Heart right ventricle (tissue), 16 donors: ENCODE data around the gene ANO2. TPM values are rescaled to one million over a fixed set of nuclear protein-coding genes. Genes with fewer than 3 reads are reported as not detected.
A peak's percentile ranks its signal among the peaks of the same experiment; 100 is the strongest.

Experiments
- ATAC-seq, 8 donors: fragments of 200-7000 bp; cut with Tn5 transposase; one replicate each; pipeline ENCODE4 v1.9.1; 2020; ENCODE audit warnings: mild to moderate bottlenecking in 8 of 8, moderate library complexity in 8 of 8, moderate number of reproducible peaks in 1 of 8
- DNase-seq, 2 donors: peaks; one replicate each; pipeline ENCODE4 v3.0.0-alpha.2; 2020
- H3K27ac ChIP-seq, 10 donors: fragments of 200-600 bp; sonication (generic) in 2 of 10; one replicate each; pipeline versions ENCODE4 v1.5.0 to v1.8.0; 2020 to 2022; ENCODE audit warnings: mild to moderate bottlenecking in 3 of 10
- H3K27me3 ChIP-seq, 7 donors: fragments of 200-600 bp; one replicate each; pipeline ENCODE4 v1.8.0; 2021 to 2022; ENCODE audit warnings: mild to moderate bottlenecking in 2 of 7
- H3K36me3 ChIP-seq, 9 donors: fragments of 200-600 bp; sonication (generic) in 1 of 9; one replicate each; pipeline versions ENCODE4 v1.5.0 to v1.8.0; 2020 to 2022; ENCODE audit warnings: mild to moderate bottlenecking in 2 of 9
- H3K4me1 ChIP-seq, 9 donors: fragments of 200-600 bp; sonication (generic) in 1 of 9; one replicate each; pipeline versions ENCODE4 v1.5.0 to v1.8.0; 2020 to 2022; ENCODE audit warnings: mild to moderate bottlenecking in 4 of 9
- H3K4me3 ChIP-seq, 10 donors: fragments of 200-600 bp; sonication (generic) in 2 of 10; one replicate each; pipeline versions ENCODE4 v1.5.0 to v1.8.0; 2020 to 2022; ENCODE audit warnings: mild to moderate bottlenecking in 7 of 10, moderate library complexity in 2 of 10
- H3K9me3 ChIP-seq, 11 donors: fragments of 200-600 bp in 10 of 11; sonication (generic) in 2 of 11; one replicate each; pipeline versions ENCODE4 v1.5.0 to v1.8.0; 2013 to 2022; ENCODE audit warnings: mild to moderate bottlenecking in 2 of 11, control low read depth in 1 of 11, moderate library complexity in 1 of 11
- CTCF ChIP-seq, 9 donors: fragments of 200-600 bp; sonication (generic) in 2 of 9; IDR thresholded peaks; one replicate each; pipeline versions ENCODE4 v1.5.0 to v1.8.0; 2021 to 2022; ENCODE audit warnings: antibody characterized with exemption in 9 of 9, mild to moderate bottlenecking in 5 of 9, moderate library complexity in 1 of 9
- WGBS, 2 donors: extraction: QIAGEN DNeasy Blood & Tissue Kit; methylation state at CpG; one replicate each; pipeline ENCODE4 v1.1.7; 2013; ENCODE audit warnings: inconsistent platforms in 1 of 2; 5-methylcytosine and 5-hydroxymethylcytosine counted together
- intact Hi-C, 10 donors: fragments of 100-400 bp; cut with DNase I; formaldehyde crosslinking; loops; one replicate each; pipeline versions ENCODE4 v1.11.1 to v1.14.2; 2022
- polyA plus RNA-seq, 2 donors: library from polyadenylated mRNA; stranded (reverse); fragments of 200-250 nt; gene quantifications; one replicate each; pipeline ENCODE4 v1.2.3, GENCODE V29; 2013
- total RNA-seq, 10 donors: library from RNA; stranded (reverse); fragmentation: NEBNext Ultra II Directional in 3 of 10; extraction: Animal tissue kit (Norgen Biotek cat#: 25700) in 3 of 10; gene quantifications; one replicate each; pipeline versions ENCODE4 v1.2.1 to v1.2.4, GENCODE V29; 2021 to 2023
- donor health status: Arrhythmogenic right ventricular cardiomyopathy.
- donor health status: ischemic (EF 13 %, LVEDD 7.1; RV severe dilation, severe dysfunction).
- donor health status: healthy with polysubstance abuse.
- donor health status: DM: no; HTN: yes; CAD: no.
- donor health status: DM: no; HTN: no; CAD: no.
- donor health status: ischemic (EF 25% LVEDD 6.9; RV normal size, moderate dysfunction).
- donor health status: ischemic (EF 25% LVEDD 5.7; RV mildly dilated, moderate dysfunction).
- donor health status: healthy.
- donor health status: DM: yes; HTN: yes; CAD: no.
- donor health status: Ischemic cardiomyopathy.
- donor health status: ischemic (EF 35%, LVEDD 5.7; RV mildly dilated, moderate dysfunction).
- donor health status: nonischemic (EF 11% LVEDD 7.7; RV severe dilation, severe dysfunction).
- donor health status: DM: yes; HTN: yes; CAD: no.
- donor health status: PGD.
- donor health status: ischemic (EF 29% LVEDD 5.4; RV normal size, mild dysfunction).
- donor health status: nonischemic (EF 23%, LVEDD 6.1; RV moderate dilation, normal function).

Gene ANO2
- total and polyA plus RNA-seq, 12 donors = 4.0 to 15.2 (median 12.0) TPM

GRCh38 chr12:5796959-5797225 lies 148.2 kb downstream of the ANO2 start:
- intact Hi-C loops = loop anchor here in 8 of 10 donors (2.0 to 10.0 kb wide), 4 partner anchors 52 to 372 kb away; no protein-coding TSS in a partner anchor
- H3K9me3 ChIP-seq = no peaks in the 10 kb centered on the region
- WGBS, 2 donors = 83 to 91% methylated on average over 8 of the region's 8 CpGs
- no peaks in the 10 kb centered on the region for H3K27me3 ChIP-seq
- no peak for TF ChIP-seq CTCF (IDR thresholded peaks at IDR 0.05)
- no peak for DNase-seq
- peaks cover 0 to 4% (median 0%) of the 10 kb centered on the region in 9 donors for H3K4me1 ChIP-seq
- H3K4me3 ChIP-seq = no peak overlapping the region
- ATAC-seq = no peak
- H3K27ac ChIP-seq = no peak overlapping the region
- peaks cover 0 to 44% (median 0%) of the 10 kb centered on the region in 9 donors for H3K36me3 ChIP-seq

- peaks cover 0 to 4% (median 0%) of the 10 kb centered on the region in 9 donors for H3K4me1 ChIP-seq
- peaks cover 0 to 40% (median 0%) of the 10 kb centered on the region in 9 donors for H3K36me3 ChIP-seq
- no peak overlapping the region for H3K4me3 ChIP-seq
- DNase-seq = peak in 1 of 2 donors; percentile 43
- H3K27me3 ChIP-seq = no peaks in the 10 kb centered on the region
- no peak overlapping the region for H3K27ac ChIP-seq
- WGBS, 2 donors = 58 to 64% methylated on average over 14 of the region's 14 CpGs
- peak; percentile 38 to 75 (median 66) for ATAC-seq
- H3K9me3 ChIP-seq = no peaks in the 10 kb centered on the region
- peak in 8 of 9 donors; percentile 52 to 69 (median 62) for TF ChIP-seq CTCF (IDR thresholded peaks at IDR 0.05)
- intact Hi-C loops = loop anchor here in 8 of 10 donors (2.0 to 10.0 kb wide), 4 partner anchors 52 to 372 kb away; no protein-coding TSS in a partner anchor
Measured at GRCh38 chr12:5796171-5796958, 148.7 kb downstream of the ANO2 start.

GRCh38 chr12:5794156-5794555 lies 150.9 kb downstream of the ANO2 start:
- no peak overlapping the region for H3K27ac ChIP-seq
- H3K4me3 ChIP-seq = no peak overlapping the region
- 50 to 51% methylated on average over 4 of the region's 4 CpGs for WGBS, 2 donors
- DNase-seq (peak in 1 of 2 donors; percentile 13), ATAC-seq (peak in 1 of 8 donors; percentile 29)
- TF ChIP-seq CTCF (IDR thresholded peaks at IDR 0.05) = no peak
- H3K27me3 ChIP-seq = peaks cover 0 to 7% (median 0%) of the 10 kb centered on the region in 7 donors
- H3K9me3 ChIP-seq = no peaks in the 10 kb centered on the region
- intact Hi-C loops = loop anchor here in 5 of 10 donors (5.0 to 10.0 kb wide), 4 partner anchors 42 to 369 kb away; no protein-coding TSS in a partner anchor
- peaks cover 0 to 21% (median 0%) of the 10 kb centered on the region in 9 donors for H3K36me3 ChIP-seq
- H3K4me1 ChIP-seq = peaks cover 0 to 4% (median 0%) of the 10 kb centered on the region in 9 donors

- intact Hi-C loops = loop anchor here in 5 of 10 donors (5.0 to 10.0 kb wide), 4 partner anchors 40 to 368 kb away; no protein-coding TSS in a partner anchor
- Histone ChIP-seq H3K27ac (no peak overlapping the region), H3K4me1 (peaks cover 0 to 4% (median 0%) of the 10 kb centered on the region in 9 donors), H3K27me3 (peaks cover 0 to 15% (median under 1%) of the 10 kb centered on the region in 7 donors), H3K9me3 (no peaks in the 10 kb centered on the region), H3K36me3 (peaks cover 0 to 11% (median 0%) of the 10 kb centered on the region in 9 donors), H3K4me3 (no peak overlapping the region)
- no peak for TF ChIP-seq CTCF (IDR thresholded peaks at IDR 0.05)
- WGBS, 2 donors = 91 to 94% methylated on average over 5 of the region's 5 CpGs
- ATAC-seq (no peak), DNase-seq (no peak)
Measured at GRCh38 chr12:5792343-5792742, 152.7 kb downstream of the ANO2 start.
